ENCODE data around the gene NRIP1. TPM values are rescaled to one million over a fixed set of nuclear protein-coding genes. Genes with fewer than 3 reads are reported as not detected.

Gene NRIP1
- total RNA-seq, 1 experiment from 2014 or later, result 10.4 TPM

DNA sequence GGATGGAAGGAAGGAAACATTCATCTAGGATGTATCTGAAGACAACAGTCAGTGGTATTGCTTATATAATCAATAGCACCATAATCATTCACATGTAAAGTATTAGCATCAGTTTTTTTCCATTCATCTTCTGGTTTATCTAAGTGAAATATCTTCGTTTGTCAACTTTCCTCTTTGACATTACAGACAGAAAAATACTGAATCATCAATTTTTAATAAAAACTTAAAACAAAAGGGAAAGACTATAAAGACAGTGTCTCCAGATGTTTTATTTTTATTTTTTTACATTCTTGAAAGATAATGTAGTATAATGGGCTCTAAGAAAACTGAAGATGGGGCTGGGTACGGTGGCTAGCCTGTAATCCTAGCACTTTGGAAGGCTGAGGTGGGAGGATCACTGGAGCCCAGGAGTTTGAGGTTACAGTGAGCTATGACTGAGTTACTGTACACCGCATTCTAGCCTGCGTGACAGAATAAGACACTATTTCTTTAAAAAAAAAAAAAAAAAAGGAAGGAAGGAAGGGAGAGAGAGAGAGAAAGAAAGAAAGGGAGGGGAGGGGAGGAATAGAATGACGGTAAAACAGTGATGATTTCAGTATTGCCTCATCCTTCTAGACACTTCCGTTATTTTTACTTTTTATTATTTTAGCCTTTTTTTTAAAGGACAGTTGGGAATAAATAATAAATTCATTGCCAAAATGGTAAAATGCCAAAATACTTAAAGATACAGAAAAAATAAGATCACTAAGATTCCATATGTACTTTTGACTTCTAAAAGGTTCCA is 89.5 kb downstream of the NRIP1 start:
- no peaks in the 10 kb centered on the region for H3K79me1 ChIP-seq (ENCODE audit: insufficient read depth, low read depth, low read length, poor library complexity, severe bottlenecking)
- H3K4me1 Mint-ChIP-seq, result peaks cover 5 to 8% of the 10 kb centered on the region in 2 experiments
- H3K4me3 Mint-ChIP-seq, result no peak overlapping the region
- H3K27me3 Mint-ChIP-seq (ENCODE audit: low read depth), result no peaks in the 10 kb centered on the region
- H3K27me3 ChIP-seq (ENCODE audit: insufficient read depth, low read length), result no peaks in the 10 kb centered on the region
- no peak overlapping the region for H2BK15ac ChIP-seq (ENCODE audit: low read depth, low read length)
- no peak overlapping the region for H2BK12ac ChIP-seq (ENCODE audit: insufficient read length, low read depth, low read length)
- peak overlapping the region in 1 of 3 experiments; percentile 74; a peak in 1 of 7 replicates for H3K27ac Mint-ChIP-seq
- peaks cover 0 to 12% (median 2%) of the 10 kb centered on the region in 3 experiments; a peak in 2 of 7 replicates for H3K36me3 Mint-ChIP-seq (ENCODE audit: insufficient read depth in 1 of 3, low read depth in 3 of 3)
- no peak overlapping the region for H3K14ac ChIP-seq (ENCODE audit: insufficient read depth, low read length)
- no peak overlapping the region for H3K18ac ChIP-seq (ENCODE audit: insufficient read length, low read depth, low read length)
- no peak overlapping the region for H3K4ac ChIP-seq (ENCODE audit: low read depth, low read length)
- H3K9me3 Mint-ChIP-seq, result peaks cover 2% of the 10 kb centered on the region in 2 experiments; a peak in 1 of 5 replicates
- no peak overlapping the region for H2BK5ac ChIP-seq (ENCODE audit: insufficient read length, low read length)
- H4K91ac ChIP-seq (ENCODE audit: insufficient read length, low read depth, low read length), result no peak overlapping the region
- no peak overlapping the region for H3T11ph ChIP-seq (ENCODE audit: low read length)
- no peak overlapping the region for H2BK20ac ChIP-seq (ENCODE audit: low read depth, low read length, poor library complexity, severe bottlenecking)
- no peak overlapping the region for H3K23ac ChIP-seq (ENCODE audit: insufficient read length, low read depth, low read length)
- no CpG with 5 or more reads among the region's 6 CpGs for WGBS (ENCODE audit: extremely low coverage, insufficient read length, low lambda C conversion rate)
- no peak overlapping the region for H2BK120ac ChIP-seq (ENCODE audit: low read depth, low read length, poor library complexity, severe bottlenecking)
- no peak overlapping the region for H4K8ac ChIP-seq (replicated peaks; ENCODE audit: insufficient read length, low read depth, low read length)
- DNase-seq, result no peak
- H2AK5ac ChIP-seq (ENCODE audit: insufficient read length, low read length), result no peak overlapping the region
- no peak overlapping the region for H4K5ac ChIP-seq (ENCODE audit: insufficient read length, low read depth, low read length)
- no peaks in the 10 kb centered on the region for H3K4me1 ChIP-seq (ENCODE audit: insufficient read depth, low read length)
- no peak overlapping the region for H2AFZ ChIP-seq (ENCODE audit: low read length)
- no peaks in the 10 kb centered on the region for H3K23me2 ChIP-seq (ENCODE audit: insufficient read length, low read depth, low read length, poor library complexity, severe bottlenecking)
- H3K9me3 ChIP-seq (ENCODE audit: control insufficient read depth, low read depth, low read length), result no peaks in the 10 kb centered on the region
- H3K56ac ChIP-seq (ENCODE audit: insufficient read length, low read depth, low read length), result no peak overlapping the region
- TF ChIP-seq CTCF (conservative IDR thresholded peaks at IDR 0.05), result no peak
- no peak overlapping the region for H3K27ac ChIP-seq (ENCODE audit: insufficient read length, low read depth, low read length)
- H3K79me2 ChIP-seq (ENCODE audit: insufficient read depth, low read length), result no peaks in the 10 kb centered on the region
- no peak overlapping the region for H3K4me2 ChIP-seq (ENCODE audit: insufficient read depth, insufficient read length, low read length)
- no peak overlapping the region for H3K9ac ChIP-seq (ENCODE audit: extremely low read depth, insufficient read length, low read length)
- no peaks in the 10 kb centered on the region for H4K20me1 ChIP-seq (ENCODE audit: control insufficient read depth, insufficient read depth, insufficient read length)
